GM19043 (cell line): Measurements from ENCODE around the gene REG3G.

Source experiments
- ATAC-seq: cut with Tn5 transposase; IDR thresholded peaks from one replicate; pipeline ENCODE4 v1.9.1; 2021; ENCODE audit warnings: low read depth; ENCODE audit not compliant: unreplicated experiment

REG3G gene

DNA sequence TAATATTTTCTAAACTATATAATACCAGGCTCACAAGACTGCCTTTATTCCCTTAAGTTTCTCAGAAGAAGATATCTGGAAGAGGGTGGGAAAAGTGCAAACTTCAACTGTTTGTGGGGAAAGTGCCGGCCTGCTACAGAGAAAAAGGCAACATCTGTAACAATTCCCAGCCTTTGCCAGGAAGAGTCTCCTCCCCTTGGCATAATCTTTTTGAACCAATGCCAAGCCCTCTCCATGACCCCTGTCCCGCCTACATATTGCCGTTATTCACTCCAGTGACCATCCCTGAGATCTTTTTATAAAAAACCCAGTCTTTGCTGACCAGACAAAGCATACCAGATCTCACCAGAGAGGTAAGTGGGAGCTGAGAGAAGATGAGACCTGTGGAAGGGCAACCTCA is at the start of gene REG3G:
Gene REG3G (plus strand): TSS at position 282 of the 400 bp plus-strand sequence. CDS start 392 bp downstream, outside the sequence.
- no peak for ATAC-seq

DNA sequence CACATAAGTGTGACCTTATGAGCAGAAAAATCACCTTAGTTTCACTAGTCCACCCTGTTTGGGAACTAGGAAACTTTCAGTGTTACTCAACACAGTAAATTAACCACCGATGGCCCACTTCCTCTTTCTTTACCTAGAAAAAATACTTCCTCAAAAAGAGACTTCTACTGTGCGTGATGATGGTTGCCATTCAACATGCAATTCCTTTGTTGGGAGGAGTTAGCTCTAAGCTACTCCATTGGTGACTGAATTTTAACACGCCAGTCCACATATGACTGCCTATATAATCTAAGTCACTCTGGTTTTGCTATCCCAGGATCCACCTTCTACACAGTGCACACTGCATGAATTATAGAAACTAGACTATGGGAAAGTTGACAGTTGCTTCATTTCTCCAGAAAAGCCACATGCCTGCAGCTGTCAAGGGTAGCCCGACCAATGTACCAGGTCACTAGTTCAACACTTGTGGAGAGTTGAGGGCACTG is 47.8 kb upstream of the REG3G start:
- ATAC-seq: peak; percentile 93

DNA sequence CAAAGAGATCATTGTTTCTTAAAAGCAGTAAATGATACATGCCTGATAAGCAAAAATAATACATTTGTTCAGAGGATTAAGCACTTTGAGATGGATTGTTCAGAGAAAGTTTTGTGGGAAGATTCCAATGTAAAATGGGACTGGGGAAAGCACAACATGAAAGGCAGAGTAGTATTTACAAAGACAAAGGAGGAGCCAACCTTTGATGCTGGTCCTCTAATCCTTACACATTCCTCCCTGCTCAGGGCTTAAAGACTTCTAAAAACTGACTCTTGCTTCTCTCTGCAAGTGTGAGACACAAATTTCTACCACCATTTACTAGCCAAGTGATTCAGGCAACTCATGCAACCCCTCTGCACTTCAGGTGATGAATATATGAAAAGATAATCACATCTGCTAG is 47.2 kb upstream of the REG3G start:
- no peak for ATAC-seq

DNA sequence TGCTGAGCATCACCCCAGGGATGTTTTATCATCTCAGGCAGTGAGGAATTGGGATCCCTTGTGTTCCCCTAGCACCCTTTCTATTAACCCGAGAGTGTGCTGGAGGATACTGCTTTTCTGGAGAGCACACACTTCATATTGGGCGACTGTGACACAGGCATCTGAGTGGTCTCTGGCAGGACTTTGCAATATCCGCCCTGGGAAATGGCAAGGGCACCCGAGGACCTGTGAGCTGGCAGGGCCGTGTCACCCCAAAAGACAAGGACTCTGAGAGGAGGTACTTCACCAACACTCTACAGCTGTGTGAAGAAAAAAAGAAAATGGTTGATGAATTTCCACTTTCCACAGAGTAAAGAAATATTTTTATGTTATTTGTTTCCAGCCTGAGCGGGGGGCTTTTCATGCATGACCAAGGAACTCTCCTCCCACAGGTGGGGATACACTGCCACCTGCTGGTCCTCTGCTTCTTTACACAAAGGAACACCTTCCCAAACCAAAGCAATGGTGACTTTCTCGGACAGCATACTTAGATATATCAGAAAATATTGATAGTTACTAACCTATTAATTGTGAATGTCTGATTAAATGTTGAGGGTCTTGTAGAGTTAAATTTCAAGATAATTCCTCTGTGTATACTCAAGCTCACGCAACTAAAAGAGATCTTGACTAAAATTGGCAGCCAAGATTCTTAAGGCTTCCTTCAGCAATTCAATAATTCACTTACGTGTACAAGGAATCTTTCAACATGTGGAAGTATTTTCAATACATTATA is 45.9 kb upstream of the REG3G start:
- peak; percentile 26 for ATAC-seq

DNA sequence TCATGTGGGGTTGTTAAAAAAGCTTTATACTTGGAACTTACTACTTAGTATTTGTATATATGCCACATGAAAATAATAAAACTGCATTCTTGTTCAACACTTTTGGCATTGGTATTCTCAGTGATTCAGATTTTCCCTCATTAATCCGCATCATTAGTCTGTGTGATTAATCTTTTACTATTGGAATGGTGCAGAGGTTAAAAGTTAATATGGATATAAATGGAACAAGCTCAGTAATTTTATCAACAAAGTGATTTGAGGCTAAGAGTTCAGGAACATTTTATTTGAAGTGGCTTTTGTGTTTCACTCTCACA is 45.4 kb upstream of the REG3G start:
- no peak for ATAC-seq

DNA sequence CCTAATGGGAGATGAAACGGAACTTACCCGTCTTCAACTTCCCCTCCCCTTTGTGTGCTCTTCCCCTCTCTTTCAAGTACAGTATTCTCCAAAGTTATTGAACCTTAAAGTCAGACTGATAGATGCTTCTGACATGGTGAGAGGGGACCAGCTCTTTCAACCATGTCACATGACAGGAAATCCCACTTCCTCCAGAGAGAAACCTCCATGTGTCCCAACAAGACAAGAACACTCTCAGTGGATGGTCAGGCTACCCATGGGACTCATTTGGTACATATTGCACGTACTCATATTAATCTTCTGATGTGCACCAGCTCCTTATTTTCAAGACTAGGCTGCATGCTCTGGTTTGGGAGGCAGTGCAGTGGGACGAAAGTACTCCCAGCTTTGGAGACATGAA is 44.6 kb upstream of the REG3G start:
- no peak for ATAC-seq

DNA sequence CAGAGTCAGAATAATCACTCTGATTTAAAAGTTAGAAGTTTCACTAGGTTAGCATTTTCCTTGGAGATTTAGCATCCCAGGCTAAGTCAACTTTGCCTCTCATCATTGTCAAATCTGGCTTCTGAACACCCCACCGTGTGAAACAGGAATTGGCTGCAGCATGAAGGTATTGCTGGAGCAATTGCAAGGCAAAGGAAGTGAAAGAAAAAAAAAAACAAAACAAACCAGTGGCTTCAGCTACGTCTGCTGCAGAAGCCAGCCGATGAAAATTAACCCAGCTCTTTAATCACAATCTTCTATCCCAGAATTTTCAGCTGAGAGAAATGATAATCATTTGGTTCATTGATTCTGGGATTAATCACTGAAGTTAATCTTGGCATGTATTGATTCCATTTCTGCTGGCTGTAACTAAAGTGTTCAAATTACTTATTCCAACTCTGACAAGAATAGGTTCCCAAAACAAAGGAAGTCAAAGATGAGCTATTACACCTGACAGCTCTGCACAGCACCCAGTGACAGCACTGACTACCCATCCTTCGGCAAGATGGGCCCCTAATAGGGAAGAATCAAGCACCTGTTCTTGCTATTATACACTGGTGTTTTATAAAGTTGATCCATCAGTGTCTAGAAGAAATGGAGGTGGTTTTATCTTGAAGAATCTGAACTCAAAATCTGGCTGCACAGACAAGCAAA is 42.7 kb upstream of the REG3G start:
- ATAC-seq: no peak

DNA sequence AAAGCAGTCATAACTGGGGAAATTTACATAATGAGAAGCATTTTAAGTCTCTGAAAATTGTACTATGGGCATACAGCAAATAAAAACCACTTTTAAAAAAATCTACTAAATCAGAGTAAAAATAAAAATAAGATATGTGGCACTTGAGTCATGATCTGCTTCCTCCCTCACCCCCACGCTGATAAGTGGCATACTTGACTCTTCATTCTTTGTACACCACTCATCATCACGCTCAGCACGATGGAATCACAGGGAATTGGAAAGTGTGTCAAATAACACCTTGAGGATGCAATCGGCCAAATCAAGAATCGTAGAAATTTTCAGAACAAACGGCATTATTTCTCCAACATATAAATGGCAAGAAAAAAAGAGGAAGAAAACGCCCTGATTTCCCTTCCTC is 41.1 kb upstream of the REG3G start:
- no peak for ATAC-seq

DNA sequence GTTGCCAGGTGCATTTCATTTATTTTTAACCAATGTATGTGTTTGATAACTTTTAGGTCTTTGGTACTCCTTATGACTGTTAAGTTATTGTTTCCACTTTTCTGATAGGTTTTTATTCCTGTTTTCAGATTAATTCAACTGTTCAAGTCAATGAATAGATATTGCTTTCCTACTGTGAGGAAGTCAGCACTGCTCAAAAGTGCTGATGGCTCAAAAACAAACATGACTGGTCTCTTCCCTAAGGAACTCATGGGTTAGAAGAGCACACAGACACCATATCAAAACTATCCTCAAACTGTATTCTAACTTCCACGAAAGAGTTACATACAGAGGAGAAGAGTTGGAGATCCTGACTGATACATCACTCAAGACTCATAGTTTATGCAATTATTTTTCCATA is 39.9 kb upstream of the REG3G start:
- ATAC-seq: no peak

DNA sequence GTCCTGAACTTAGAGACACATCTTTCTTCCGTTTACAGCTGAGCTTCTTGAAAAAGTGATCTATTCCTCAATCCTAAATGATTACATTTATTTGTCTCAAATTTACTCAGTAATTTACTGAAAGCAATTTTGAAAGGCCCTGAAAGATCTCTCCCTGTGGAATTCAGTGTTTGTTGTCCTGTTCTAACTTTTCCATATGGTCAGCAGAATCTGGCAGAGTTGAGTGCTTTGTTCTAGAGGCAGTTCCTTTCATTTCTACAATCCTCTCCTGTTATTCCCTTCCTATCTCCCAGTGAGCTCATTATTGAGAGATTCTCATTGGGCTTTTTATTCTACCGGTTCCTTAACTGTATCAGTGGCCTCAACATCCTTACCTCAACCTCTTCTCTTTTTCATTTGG is 36.5 kb upstream of the REG3G start:
- ATAC-seq: no peak

DNA sequence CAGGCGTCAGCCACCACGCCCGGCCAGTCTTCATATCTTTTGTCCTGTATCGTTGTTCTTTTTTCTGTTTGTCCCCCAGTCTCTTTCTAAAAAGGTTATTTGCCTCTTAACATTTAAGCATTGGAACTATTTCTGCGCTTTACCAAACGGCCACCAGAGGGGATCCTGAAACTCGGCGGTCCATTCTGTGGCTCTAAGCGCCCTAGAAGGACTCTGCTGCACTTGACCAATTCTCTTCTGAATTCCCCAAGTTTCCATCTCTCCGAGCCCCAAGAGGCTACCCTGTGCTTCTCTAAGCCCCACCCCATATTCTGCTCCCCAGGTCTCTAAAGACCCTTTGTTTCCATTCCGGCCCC is 33.1 kb upstream of the REG3G start:
- no peak for ATAC-seq

DNA sequence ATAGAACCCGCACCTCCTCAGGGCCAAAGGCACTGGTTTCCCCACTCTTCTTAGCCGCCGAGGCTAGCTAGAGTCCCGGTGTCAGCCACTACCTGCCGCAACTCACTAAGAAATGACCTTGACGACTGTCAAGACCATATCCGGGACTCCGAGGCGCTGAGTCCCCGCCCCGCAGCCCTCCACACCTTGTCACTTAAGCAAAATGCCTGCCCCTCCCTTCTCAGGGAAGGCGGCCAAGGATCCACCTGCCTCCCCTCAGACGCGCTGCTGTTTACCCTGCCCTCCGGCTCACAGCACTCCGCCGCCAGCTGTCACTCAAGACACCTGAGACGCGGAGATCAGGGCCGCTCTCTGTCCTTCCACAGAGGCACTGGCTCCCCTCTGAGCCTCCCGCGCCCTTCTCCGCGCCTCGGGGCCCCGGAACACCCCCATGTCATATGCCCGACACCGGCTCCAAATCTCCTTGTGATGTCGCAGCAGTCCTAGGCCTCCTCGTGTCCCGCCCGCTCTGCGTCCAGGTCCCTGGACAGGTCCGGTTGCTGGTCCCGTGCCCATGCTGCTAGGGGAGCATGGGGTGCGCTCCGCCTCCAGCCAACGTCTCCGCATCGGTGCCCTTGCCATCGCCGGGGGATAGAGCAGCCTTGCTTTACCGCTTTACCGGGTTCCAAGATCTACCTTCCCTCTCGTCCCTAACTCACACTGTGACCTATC is 32.5 kb upstream of the REG3G start:
- no peak for ATAC-seq

DNA sequence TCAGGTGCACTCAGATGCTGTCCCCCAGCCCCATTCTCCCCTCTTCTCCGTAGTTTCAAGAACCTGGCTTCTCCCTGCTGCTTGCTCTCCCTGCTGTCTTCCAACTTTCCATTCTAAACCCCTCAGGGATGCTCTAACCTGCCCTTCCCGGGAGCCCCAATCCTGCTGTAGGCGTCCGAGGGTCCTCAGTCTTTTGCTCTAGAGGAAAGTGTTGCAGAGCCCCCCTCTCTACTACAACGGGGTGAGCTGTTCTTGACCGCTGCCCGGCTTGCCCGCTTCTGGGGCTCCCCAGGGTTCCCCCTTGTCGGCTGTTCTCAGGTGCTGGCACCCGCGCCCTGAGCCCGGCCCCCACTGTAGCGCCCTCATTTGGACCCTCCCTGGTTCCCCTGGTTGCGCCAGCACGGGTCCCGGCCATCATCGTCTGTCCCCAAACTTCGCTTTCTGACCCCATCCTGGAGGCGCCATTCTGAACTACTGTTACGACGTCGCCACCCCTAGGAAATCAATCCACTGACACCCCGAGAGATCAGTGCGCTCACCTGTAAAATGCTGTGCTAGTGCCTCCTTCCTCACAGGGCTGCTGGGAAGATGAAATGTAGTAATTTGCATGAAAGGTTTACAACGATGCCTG is 31.9 kb upstream of the REG3G start:
- ATAC-seq: no peak

DNA sequence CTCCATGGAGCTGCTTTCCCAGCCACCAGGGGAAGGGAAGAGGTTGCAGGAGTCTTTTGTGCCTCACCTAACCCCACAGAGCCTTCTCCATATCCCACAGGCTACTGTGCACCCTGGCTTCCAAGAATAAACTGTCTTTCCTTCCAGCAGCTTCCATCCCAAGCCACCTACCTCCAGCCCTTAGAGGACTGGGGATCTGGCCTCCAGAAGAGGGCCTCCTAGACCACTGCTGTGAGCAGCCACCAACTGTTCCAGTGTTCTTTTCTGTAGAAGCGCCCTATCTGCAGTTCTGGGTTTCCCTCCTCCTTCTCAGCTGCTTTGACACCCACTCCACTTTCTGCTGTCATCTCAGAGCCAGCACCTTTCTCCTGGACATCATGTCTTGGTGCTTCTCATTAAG is 30.7 kb upstream of the REG3G start:
- ATAC-seq: no peak

DNA sequence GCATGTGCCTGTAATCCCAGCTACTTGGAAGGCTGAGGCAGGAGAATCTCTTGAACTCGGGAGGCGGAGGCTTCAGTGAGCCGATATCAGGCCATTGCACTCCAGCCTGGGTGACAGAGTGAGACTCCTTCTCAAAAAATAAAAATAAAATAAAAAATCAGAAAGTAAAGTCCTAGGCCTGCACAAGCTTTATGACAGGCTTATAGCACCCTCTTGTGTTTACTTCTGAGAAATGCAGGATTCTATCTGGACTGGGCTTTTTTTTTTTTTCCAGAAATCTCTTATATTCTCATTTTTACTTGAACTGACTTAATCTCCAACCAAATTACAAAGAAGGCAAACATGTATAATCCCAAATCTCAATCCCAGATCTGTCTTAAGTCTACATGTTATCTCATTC is 26.1 kb upstream of the REG3G start:
- ATAC-seq: no peak

DNA sequence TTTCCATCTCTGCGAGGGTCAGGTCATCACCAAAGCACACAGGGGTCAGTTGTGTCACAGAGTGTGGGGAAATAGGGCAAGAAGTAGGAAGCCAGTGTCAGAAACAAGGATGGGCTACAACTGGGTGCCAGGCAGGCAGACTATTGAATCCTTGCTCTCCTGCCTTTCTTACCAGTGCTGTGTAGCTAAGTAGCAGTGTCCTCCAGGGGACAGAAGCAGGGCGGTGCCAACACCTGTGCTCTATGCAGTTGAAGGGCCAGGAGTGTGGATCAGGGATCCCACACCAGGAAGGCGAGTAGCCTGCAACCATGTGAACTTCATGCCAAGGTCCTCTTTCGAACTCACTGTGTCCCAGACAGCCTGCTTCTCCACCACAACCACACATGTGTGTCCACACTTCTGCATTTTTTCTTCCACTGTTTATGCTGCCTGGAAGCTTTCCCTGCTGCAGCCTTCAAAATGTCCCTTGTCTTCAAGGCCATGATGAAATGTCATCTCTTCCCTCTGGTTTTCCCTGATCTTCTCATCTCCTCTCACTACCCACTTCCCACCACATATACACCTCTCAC is 25.4 kb upstream of the REG3G start:
- no peak for ATAC-seq

DNA sequence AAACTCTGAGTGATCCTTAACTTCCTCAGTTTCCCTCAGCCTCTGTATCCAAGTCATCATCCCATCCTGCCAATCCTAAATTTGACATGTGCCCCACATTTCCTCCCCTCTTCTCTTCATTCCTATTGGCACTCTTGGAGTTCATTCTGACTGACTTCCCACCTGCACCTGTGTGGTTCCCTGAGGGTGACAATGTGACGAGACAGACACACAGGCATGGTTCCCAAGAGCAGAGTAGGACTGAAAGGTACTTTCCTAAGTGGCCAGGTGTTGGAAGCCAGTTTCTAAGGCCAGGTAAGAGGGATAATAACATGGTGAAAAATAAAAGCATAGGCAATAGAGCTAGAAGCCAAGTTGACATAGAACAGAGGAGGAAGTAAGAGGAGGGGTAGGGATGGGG is 24.2 kb upstream of the REG3G start:
- ATAC-seq: no peak

DNA sequence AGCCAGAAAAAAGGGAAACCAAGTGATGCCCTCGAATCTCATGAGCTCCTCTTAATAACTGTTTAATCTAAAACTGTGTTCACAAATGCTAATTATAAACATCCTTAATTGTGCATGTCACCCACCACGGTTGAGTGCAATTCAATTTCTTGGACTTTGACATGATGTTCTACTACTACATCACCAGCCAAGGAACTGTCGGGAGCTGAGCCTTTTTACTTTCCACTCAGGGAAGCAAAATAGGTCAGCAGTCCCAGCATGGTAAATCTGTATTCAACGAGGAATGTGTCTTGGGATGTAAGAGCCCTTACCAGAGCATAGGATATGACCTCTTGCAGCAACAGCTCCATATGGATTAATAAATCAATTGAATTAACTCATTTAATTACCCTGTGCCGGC is 20.8 kb upstream of the REG3G start:
- no peak for ATAC-seq

DNA sequence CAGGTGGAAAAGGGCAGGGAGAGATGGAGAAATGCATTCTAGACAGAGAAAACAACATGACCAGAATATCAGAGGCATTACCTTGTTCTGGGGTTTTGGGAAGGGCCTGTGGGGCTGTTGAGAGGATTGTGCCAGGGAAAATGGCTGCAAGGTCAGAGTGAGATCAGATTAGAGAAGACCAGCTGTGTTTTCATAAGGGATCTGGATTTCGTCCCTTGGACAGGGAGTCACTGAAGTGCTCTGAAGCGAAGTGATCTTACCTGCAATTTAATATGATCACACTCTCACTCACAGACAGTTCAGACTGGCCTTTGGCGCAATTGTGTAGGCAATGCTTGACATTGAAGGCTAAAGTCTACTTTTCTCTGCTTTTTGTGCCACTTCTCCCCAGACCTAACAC is 20.3 kb upstream of the REG3G start:
- ATAC-seq: no peak

DNA sequence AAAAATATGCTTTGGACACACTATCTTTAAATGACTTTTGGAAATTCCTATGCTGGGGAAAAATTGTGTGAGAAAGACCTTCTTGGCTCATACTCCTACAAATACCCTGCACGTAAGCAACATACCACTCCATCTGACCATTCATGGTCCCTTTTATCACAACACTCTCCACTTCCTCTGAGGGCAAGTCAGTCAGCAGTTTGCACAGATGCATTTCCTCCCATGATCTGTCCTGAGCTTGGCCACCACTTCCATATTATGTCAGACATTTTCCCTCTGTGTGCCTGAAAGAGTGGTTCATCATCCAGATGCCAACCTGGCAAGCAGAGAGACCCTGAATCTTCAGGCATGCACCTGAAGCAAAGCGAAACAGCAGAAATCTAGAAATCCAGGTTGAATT is 16.1 kb upstream of the REG3G start:
- no peak for ATAC-seq

DNA sequence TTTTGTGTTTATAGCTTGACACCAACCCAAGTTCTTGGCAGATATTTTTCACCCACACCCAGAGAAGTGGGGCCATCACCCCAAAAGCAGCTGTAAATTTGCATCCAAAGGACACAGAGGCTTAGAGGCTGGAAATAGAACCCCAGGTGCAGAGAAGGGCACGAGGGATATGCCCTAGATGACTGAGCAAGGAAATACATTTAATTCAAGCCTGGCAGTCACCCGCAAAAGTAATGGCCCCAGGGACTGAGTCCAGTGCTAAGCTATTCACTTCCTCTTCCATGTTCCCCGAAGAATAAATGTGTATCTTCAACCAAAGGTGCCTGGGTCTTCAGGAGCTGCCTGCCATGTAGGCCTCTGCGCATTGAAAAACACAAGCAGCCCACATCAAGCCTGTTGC is 14.0 kb upstream of the REG3G start:
- no peak for ATAC-seq
